Small intestine (tissue), 7 donors: ENCODE data around the gene RNF168. TPM values are rescaled to one million over a fixed set of nuclear protein-coding genes. Genes with fewer than 3 reads are reported as not detected.
"Not testable (repeated sequence)": the region's sequence is repeated elsewhere in the genome, so short reads cannot be mapped to it uniquely, and the experiment has no call there.

Experiments used
- DNase-seq, 2 donors: peaks; one replicate each; pipeline versions ENCODE4 v3.0.0 to v3.0.0-alpha.2; 2013
- FAIRE-seq: peaks from 2 replicates; lab custom pipeline; 2012; peaks lifted over from hg19 to GRCh38; lab: Jason Lieb, UNC
- H3K27ac ChIP-seq, 3 donors: one replicate each; pipeline ENCODE4 v1.5.1; 2013; ENCODE audit warnings: low read length in 2 of 3, mild to moderate bottlenecking in 2 of 3, control low read depth in 1 of 3, inconsistent platforms in 1 of 3, low read depth in 1 of 3, moderate library complexity in 1 of 3
- H3K27me3 ChIP-seq, 3 donors: one replicate each; pipeline ENCODE4 v1.6.1; 2013; ENCODE audit warnings: low read length in 3 of 3, inconsistent platforms in 1 of 3; ENCODE audit not compliant: control insufficient read depth in 3 of 3, insufficient read depth in 3 of 3
- H3K36me3 ChIP-seq, 3 donors: one replicate each; pipeline ENCODE4 v1.6.1; 2013; ENCODE audit warnings: low read length in 3 of 3, inconsistent platforms in 1 of 3, low read depth in 1 of 3, mild to moderate bottlenecking in 1 of 3, moderate library complexity in 1 of 3; ENCODE audit not compliant: control insufficient read depth in 3 of 3, insufficient read depth in 2 of 3
- H3K4me1 ChIP-seq, 3 donors: one replicate each; pipeline ENCODE4 v1.6.1; 2013; ENCODE audit warnings: low read length in 2 of 3, inconsistent platforms in 1 of 3, low read depth in 1 of 3, mild to moderate bottlenecking in 1 of 3, moderate library complexity in 1 of 3; ENCODE audit not compliant: control insufficient read depth in 3 of 3, insufficient read depth in 2 of 3
- H3K4me3 ChIP-seq, 3 donors: one replicate each; pipeline ENCODE4 v1.5.1; 2013; ENCODE audit warnings: low read length in 3 of 3, control low read depth in 1 of 3, inconsistent platforms in 1 of 3, low read depth in 1 of 3, mild to moderate bottlenecking in 1 of 3, moderate library complexity in 1 of 3
- H3K9me3 ChIP-seq, 2 donors: one replicate each; pipeline ENCODE4 v1.6.1; 2013; ENCODE audit warnings: low read depth in 1 of 2, low read length in 1 of 2; ENCODE audit not compliant: control insufficient read depth in 2 of 2, insufficient read depth in 1 of 2
- WGBS, 3 donors: extraction: QIAGEN DNeasy Blood & Tissue Kit; methylation state at CpG; one replicate each; pipeline ENCODE4 v1.1.7; 2013; 5-methylcytosine and 5-hydroxymethylcytosine counted together
- polyA plus RNA-seq, 4 donors: library from polyadenylated mRNA; stranded (reverse) in 3 of 4; unstranded in 1 of 4; fragments of 200-250 nt in 3 of 4; fragments of 120-200 nt in 1 of 4; gene quantifications; one replicate each; pipeline versions ENCODE4 v1.2.1 to v1.2.3, GENCODE V29; 2013
- donor health status: healthy with polysubstance abuse.
- donor health status: control.
- donor health status: control.
- donor health status: Bipolar disorder and iron deficiency.
- donor health status: healthy.

Gene RNF168
- polyA plus RNA-seq, 4 donors, result 2.4 to 11.9 (median 6.0) TPM

DNA sequence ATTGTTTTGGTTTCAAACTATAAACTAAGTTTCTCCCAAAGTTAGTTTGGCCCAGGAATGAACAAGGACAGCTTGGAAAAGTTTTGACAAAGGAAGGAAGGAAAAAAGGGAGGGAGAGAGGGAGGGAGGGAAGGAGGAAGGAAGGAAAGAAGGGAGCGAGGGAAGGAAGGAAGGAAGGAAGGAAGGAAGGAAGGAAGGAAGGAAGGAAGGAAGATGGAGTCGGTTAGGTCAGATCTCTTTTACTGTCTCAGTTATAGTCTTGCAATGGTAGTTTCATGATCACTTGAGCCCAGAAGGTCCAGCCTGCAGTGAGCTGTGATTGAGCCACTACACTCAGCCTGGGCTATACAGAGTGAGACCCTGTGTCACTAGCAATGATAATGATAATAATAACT lies 59.1 kb downstream of the RNF168 start:
- no peaks in the 10 kb centered on the region for H3K36me3 ChIP-seq
- H3K27me3 ChIP-seq, result no peaks in the 10 kb centered on the region
- no peaks in the 10 kb centered on the region for H3K4me1 ChIP-seq
- H3K9me3 ChIP-seq, result no peaks in the 10 kb centered on the region
- DNase-seq, result no peak
- FAIRE-seq, result no peak
- H3K27ac ChIP-seq, result no peak overlapping the region
- WGBS, 3 donors, result 30 to 67% (median 43%) methylated on average over 1 to 2 of the region's 2 CpGs
- no peak overlapping the region for H3K4me3 ChIP-seq

GRCh38 chr3:196440696-196441095 lies 62.9 kb downstream of the RNF168 start:
- DNase-seq (no peak), FAIRE-seq (no peak)
- H3K27ac ChIP-seq, result no peak overlapping the region
- H3K4me1 ChIP-seq, result no peaks in the 10 kb centered on the region
- H3K9me3 ChIP-seq, result no peaks in the 10 kb centered on the region
- no peaks in the 10 kb centered on the region for H3K36me3 ChIP-seq
- no peak overlapping the region for H3K4me3 ChIP-seq
- WGBS, 3 donors, result 61 to 63% (median 62%) methylated on average over 3 of the region's 3 CpGs
- H3K27me3 ChIP-seq, result no peaks in the 10 kb centered on the region

DNA sequence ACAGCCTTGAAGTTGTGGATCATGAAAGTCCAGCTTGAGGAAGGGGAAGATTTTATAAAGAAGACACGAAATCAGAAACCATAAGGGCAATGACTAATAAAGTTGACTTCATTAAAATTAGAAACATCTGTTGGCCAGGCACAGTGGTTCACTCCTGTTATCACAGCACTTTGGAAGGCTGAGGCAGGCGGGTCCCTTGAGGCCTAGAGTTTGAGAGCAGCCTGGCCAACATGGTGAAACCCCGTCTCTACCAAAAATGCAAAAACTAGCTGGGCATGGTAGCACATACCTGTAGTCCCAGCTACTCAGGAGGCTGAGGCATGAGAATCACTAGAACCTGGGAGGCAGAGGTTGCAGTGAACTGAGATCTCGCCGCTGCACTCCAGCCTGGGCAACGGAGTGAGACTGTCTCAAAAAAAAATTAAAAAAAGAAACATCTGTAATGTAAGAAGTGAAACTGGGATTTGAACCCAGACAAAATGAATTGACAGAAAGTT lies 63.5 kb downstream of the RNF168 start:
- Histone ChIP-seq H3K4me1 (no peaks in the 10 kb centered on the region), H3K27ac (no peak overlapping the region), H3K4me3 (no peak overlapping the region), H3K27me3 (no peaks in the 10 kb centered on the region), H3K36me3 (no peaks in the 10 kb centered on the region), H3K9me3 (no peaks in the 10 kb centered on the region)
- WGBS, 3 donors, result 78 to 88% (median 87%) methylated on average over 6 of the region's 6 CpGs
- FAIRE-seq (no peak), DNase-seq (no peak)

- H3K27ac ChIP-seq, result peak within 1 kb of the TSS; percentile 78 to 95 (median 93)
- no peak for FAIRE-seq
- H3K9me3 ChIP-seq, result no peaks in the 10 kb centered on the region
- WGBS, 3 donors, result 0 to 1% (median 1%) methylated on average over 48 to 67 of the region's 67 CpGs
- peaks cover 0 to 8% (median 0%) of the 10 kb centered on the region in 3 donors for H3K4me1 ChIP-seq
- H3K27me3 ChIP-seq, result no peaks in the 10 kb centered on the region
- H3K36me3 ChIP-seq, result peaks cover 0 to 10% (median 0%) of the 10 kb centered on the region in 3 donors
- H3K4me3 ChIP-seq, result peak within 1 kb of the TSS; percentile 96 to 97 (median 96)
- DNase-seq, result peak; percentile 95 to 97
Observed at GRCh38 chr3:196432137-196432879, 71.3 kb downstream of the RNF168 start, which contains the start of gene UBXN7. Gene UBXN7, minus strand, starts transcription at chr3:196432427. Its CDS starts 28 bp downstream, at chr3:196432399.

DNA sequence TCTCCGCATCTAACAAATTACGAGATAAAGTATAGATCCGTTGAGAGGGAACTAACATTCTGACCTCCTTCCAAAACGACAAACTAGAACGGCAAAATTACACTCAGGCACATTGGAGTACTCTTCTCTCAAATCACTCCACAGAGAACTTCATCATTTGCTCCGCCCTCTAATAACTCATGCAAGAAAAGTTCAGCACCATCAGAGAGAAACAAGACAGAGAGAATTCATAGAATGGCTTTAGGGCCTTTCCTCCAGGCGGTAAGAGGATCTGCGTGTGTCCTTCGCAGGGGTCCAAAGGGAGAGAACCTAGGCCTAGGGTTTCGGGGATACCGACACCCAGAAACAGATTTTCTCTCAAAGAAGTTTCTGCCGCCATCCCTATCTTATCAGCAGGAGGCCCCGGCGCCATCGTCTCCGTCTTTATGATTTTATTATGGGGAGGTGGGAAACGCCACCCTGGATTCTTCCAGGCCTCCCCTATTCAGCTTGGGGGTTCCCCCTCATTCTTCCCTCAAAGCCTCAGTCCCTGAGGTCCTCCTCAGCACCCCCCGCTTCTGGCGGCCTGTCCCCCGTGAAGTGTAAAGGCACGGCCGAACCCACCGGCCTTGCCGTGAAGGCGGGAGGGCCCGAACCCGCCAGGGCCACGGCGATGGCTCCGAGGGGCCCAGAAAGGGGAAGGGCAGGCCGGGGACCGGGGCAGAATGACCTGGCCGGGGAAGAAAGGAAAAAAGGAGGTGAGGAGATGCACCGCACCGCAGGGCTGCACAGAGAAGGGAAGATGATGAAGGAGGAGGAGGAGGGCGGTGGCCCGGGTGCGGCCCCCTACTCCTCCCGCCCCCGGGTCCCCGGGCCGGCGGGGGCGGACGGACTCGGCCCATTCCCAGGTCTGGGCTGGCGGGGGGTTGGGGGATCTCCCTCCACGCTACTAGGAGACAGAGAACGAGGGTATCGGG lies 72.1 kb downstream of the RNF168 start:
- Histone ChIP-seq H3K36me3 (peaks cover 0 to 13% (median 0%) of the 10 kb centered on the region in 3 donors), H3K4me3 (peak overlapping the region; percentile 96 to 97 (median 96)), H3K9me3 (no peaks in the 10 kb centered on the region), H3K27ac (peak overlapping the region; percentile 78 to 95 (median 93)), H3K4me1 (peaks cover 0 to 8% (median 0%) of the 10 kb centered on the region in 3 donors), H3K27me3 (no peaks in the 10 kb centered on the region)
- FAIRE-seq, result no peak
- peak; percentile 50 to 87 for DNase-seq
- 1 to 2% (median 1%) methylated on average over 35 to 50 of the region's 50 CpGs for WGBS, 3 donors

GRCh38 chr3:196428041-196428440 lies 75.5 kb downstream of the RNF168 start:
- Histone ChIP-seq H3K27ac (no peak overlapping the region), H3K4me3 (no peak overlapping the region), H3K27me3 (no peaks in the 10 kb centered on the region), H3K9me3 (no peaks in the 10 kb centered on the region), H3K36me3 (peaks cover 0 to 20% (median 1%) of the 10 kb centered on the region in 3 donors), H3K4me1 (peaks cover 0 to 8% (median 0%) of the 10 kb centered on the region in 3 donors)
- FAIRE-seq (no peak), DNase-seq (no peak)
- 82 to 86% (median 83%) methylated on average over 6 of the region's 6 CpGs for WGBS, 3 donors

GRCh38 chr3:196424421-196424820 lies 79.1 kb downstream of the RNF168 start:
- H3K9me3 ChIP-seq, H3K27ac ChIP-seq, H3K4me1 ChIP-seq, H3K27me3 ChIP-seq, H3K4me3 ChIP-seq, FAIRE-seq, DNase-seq: not testable (repeated sequence)
- H3K36me3 ChIP-seq, result peaks cover 0 to 25% (median 1%) of the 10 kb centered on the region in 3 donors
- 84 to 94% (median 85%) methylated on average over 5 to 6 of the region's 6 CpGs for WGBS, 3 donors
